Hepatocyte (in vitro differentiated cells): ENCODE data around the gene KIF26B. TPM values are rescaled to one million over a fixed set of nuclear protein-coding genes. Genes with fewer than 3 reads are reported as not detected.

Experiments
- DNase-seq: peaks from one replicate; pipeline ENCODE4 v3.0.0-alpha.2; 2016; ENCODE audit warnings: low spot score
- H2AFZ ChIP-seq: fragments of 200-600 bp; sonication (generic); 2 replicates; pipeline ENCODE4 v1.6.0; 2016; ENCODE audit warnings: antibody characterized with exemption, mild to moderate bottlenecking
- H3K27ac ChIP-seq: fragments of 200-600 bp; sonication (generic); 2 replicates; pipeline ENCODE4 v1.5.1; 2016; ENCODE audit warnings: mild to moderate bottlenecking
- H3K27me3 ChIP-seq: fragments of 200-600 bp; sonication (generic); 2 replicates; pipeline ENCODE4 v1.6.1; 2016
- H3K36me3 ChIP-seq: fragments of 200-600 bp; sonication (generic); replicated peaks from 2 replicates; pipeline ENCODE4 v1.5.1; 2016; ENCODE audit warnings: low read depth; ENCODE audit not compliant: insufficient read depth
- H3K4me1 ChIP-seq: fragments of 200-600 bp; sonication (generic); 2 replicates; pipeline ENCODE4 v1.5.1; 2016; ENCODE audit warnings: mild to moderate bottlenecking, moderate library complexity; ENCODE audit not compliant: insufficient read depth
- H3K4me2 ChIP-seq: fragments of 200-600 bp; sonication (generic); 2 replicates; pipeline ENCODE4 v1.6.0; 2016
- H3K4me3 ChIP-seq: fragments of 200-600 bp; sonication (generic); 2 replicates; pipeline ENCODE4 v1.5.1; 2016; ENCODE audit warnings: mild to moderate bottlenecking
- H3K79me2 ChIP-seq: fragments of 200-600 bp; sonication (generic); 2 replicates; pipeline ENCODE4 v1.6.0; 2017; ENCODE audit warnings: mild to moderate bottlenecking
- H3K9me2 ChIP-seq: fragments of 200-600 bp; sonication (generic); replicated peaks from 2 replicates; pipeline ENCODE4 v1.6.0; 2017; ENCODE audit warnings: mild to moderate bottlenecking; ENCODE audit not compliant: insufficient read depth
- H3K9me3 ChIP-seq: fragments of 200-600 bp; sonication (generic); 2 replicates; pipeline ENCODE4 v1.5.1; 2016; ENCODE audit warnings: low read depth, mild to moderate bottlenecking
- H4K20me1 ChIP-seq: fragments of 200-600 bp; sonication (generic); 2 replicates; pipeline ENCODE4 v1.6.0; 2016; ENCODE audit warnings: mild to moderate bottlenecking; ENCODE audit not compliant: insufficient read depth, poor library complexity, severe bottlenecking
- EZH2 ChIP-seq: fragments of 200-600 bp; sonication (generic); IDR thresholded peaks from 2 replicates; pipeline ENCODE4 v1.6.1; 2016; ENCODE audit warnings: antibody characterized with exemption, mild to moderate bottlenecking, borderline replicate concordance
- EZH2phosphoT487 ChIP-seq: fragments of 200-600 bp; sonication (generic); IDR thresholded peaks from one replicate; pipeline ENCODE4 v1.6.1; 2018; ENCODE audit warnings: antibody characterized with exemption, mild to moderate bottlenecking, low read depth, moderate library complexity; ENCODE audit not compliant: unreplicated experiment, severe bottlenecking
- WGBS: methylation state at CpG from one replicate; pipeline ENCODE4 v1.1.6; 2016; ENCODE audit warnings: low lambda C conversion rate; ENCODE audit errors: missing lambda C conversion rate; 5-methylcytosine and 5-hydroxymethylcytosine counted together
- polyA plus RNA-seq: library from polyadenylated mRNA; unstranded; fragments of >200 nt; fragmentation: Nextera tagmentation; extraction: Ambion mirVana; gene quantifications from 2 replicates; pipeline ENCODE4 v1.2.1, GENCODE V29; 2016
- total RNA-seq: library from RNA; depleted of rRNA; stranded (reverse); fragments of >200 nt; gene quantifications from 2 replicates; pipeline ENCODE4 v1.2.3, GENCODE V29; 2014
- TF ChIP-seq, protein P1 (sequence below): fragments of 200-600 bp; sonication (generic); IDR thresholded peaks from 2 replicates; pipeline ENCODE4 v1.5.1; 2016; ENCODE audit warnings: antibody characterized with exemption, mild to moderate bottlenecking; ENCODE audit not compliant: poor library complexity

The KIF26B gene
- total and polyA plus RNA-seq, 2 experiments from 2014 or later: 12.7 to 21.6 TPM

DNA sequence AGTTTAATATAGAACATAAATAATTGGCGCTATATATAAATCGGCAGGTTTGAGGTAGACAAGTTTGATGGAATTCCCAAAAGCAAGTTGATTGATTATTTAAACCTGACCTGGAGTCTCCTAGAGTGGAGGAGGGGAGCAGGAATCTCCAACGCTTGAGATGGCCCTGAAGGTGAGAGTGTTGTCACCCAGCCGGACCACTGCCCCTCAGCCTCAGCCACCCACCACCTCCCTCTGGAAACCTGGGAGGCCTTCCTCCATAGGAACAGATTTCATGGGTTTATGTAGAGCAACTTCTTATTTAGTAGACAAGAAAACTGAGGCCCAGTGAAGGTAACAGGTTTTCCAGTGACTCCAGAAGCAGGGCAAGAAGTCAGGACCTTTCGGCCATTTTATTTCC is 389.5 kb downstream of the KIF26B start:
- Histone ChIP-seq H3K4me2 (no peak overlapping the region), H3K4me3 (no peak overlapping the region), H3K27ac (no peak overlapping the region), H3K79me2 (no peaks in the 10 kb centered on the region), H3K27me3 (no peaks in the 10 kb centered on the region), H3K9me3 (no peaks in the 10 kb centered on the region), H3K36me3 (no peaks in the 10 kb centered on the region), H3K4me1 (no peaks in the 10 kb centered on the region), H3K9me2 (no peaks in the 10 kb centered on the region), H4K20me1 (no peaks in the 10 kb centered on the region), H2AFZ (no peak overlapping the region)
- 99% methylated on average over 5 of the region's 5 CpGs for WGBS
- TF ChIP-seq, protein P1, sequence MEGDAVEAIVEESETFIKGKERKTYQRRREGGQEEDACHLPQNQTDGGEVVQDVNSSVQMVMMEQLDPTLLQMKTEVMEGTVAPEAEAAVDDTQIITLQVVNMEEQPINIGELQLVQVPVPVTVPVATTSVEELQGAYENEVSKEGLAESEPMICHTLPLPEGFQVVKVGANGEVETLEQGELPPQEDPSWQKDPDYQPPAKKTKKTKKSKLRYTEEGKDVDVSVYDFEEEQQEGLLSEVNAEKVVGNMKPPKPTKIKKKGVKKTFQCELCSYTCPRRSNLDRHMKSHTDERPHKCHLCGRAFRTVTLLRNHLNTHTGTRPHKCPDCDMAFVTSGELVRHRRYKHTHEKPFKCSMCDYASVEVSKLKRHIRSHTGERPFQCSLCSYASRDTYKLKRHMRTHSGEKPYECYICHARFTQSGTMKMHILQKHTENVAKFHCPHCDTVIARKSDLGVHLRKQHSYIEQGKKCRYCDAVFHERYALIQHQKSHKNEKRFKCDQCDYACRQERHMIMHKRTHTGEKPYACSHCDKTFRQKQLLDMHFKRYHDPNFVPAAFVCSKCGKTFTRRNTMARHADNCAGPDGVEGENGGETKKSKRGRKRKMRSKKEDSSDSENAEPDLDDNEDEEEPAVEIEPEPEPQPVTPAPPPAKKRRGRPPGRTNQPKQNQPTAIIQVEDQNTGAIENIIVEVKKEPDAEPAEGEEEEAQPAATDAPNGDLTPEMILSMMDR: no peak
- TF ChIP-seq EZH2phosphoT487: no peak
- TF ChIP-seq EZH2: no peak
- DNase-seq: no peak

DNA sequence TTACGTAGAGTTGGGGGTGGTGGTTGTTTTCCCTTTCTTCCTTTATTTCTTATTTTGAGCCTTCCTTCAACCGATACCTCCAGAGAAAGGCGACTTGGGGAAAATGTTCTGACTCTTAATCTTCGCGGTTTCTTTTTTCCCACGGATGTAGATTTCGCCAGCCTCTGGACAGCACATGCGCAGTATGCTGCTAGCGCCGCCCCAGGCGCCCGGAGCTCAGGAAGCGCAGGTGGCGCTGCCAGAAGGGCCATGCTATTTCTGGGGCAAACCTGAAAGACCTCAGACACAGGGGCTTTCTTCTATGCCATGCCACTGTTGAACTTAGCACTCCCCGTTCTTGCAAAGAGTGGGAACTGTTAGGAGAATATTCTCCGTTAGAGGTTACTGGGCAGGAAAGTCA is 392.1 kb downstream of the KIF26B start:
- Histone ChIP-seq H3K9me2 (no peaks in the 10 kb centered on the region), H3K27me3 (no peaks in the 10 kb centered on the region), H3K9me3 (no peaks in the 10 kb centered on the region), H3K4me1 (no peaks in the 10 kb centered on the region), H3K4me3 (no peak overlapping the region), H3K36me3 (no peaks in the 10 kb centered on the region), H3K4me2 (no peak overlapping the region), H4K20me1 (no peaks in the 10 kb centered on the region), H3K27ac (no peak overlapping the region), H2AFZ (no peak overlapping the region), H3K79me2 (no peaks in the 10 kb centered on the region)
- TF ChIP-seq EZH2 (no peak), EZH2phosphoT487 (no peak)
- TF ChIP-seq, protein P1: no peak
- WGBS: 98% methylated on average over 16 of the region's 16 CpGs
- no peak for DNase-seq

DNA sequence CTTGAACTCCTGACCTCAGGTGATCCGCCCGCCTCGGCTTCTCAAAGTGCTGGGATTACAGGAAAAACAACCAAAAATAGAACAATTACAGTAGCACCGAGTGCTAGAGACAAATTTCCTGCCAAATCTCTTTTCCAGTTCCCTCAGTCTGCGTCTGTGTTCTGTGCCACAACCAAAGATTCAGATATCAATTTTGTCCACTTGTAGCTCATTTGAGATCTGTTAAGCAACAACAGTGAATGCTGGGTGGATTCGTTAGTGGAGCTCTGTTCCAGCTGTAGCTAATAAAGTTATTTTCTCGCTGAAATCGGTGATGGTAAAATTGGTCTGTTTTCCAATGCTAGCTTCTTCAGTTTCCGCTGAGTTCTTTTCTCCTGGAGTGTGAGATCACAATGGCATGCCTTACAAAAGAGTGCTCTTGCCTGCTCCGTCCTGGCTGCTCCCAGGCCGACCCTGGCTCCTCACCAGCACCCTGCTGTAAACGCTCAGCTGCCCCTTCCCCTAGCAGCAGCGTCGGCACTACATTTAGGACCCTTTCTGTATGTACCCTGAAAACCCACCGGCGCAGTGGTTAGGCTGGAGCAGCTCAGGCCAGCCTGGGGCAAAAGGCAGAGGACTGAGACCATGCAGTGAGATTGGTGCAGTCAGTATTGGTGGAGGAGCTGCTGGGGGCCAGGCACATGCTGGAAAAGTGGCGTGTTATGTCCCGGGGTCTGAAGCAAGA is 395.4 kb downstream of the KIF26B start:
- DNase-seq: no peak
- Histone ChIP-seq H3K4me1 (no peaks in the 10 kb centered on the region), H3K27ac (no peak overlapping the region), H3K27me3 (no peaks in the 10 kb centered on the region), H3K79me2 (no peaks in the 10 kb centered on the region), H3K36me3 (no peaks in the 10 kb centered on the region), H4K20me1 (no peaks in the 10 kb centered on the region), H2AFZ (no peak overlapping the region), H3K4me2 (no peak overlapping the region), H3K9me3 (no peaks in the 10 kb centered on the region), H3K4me3 (no peak overlapping the region), H3K9me2 (no peaks in the 10 kb centered on the region)
- TF ChIP-seq EZH2phosphoT487: no peak
- no peak for TF ChIP-seq EZH2
- TF ChIP-seq, protein P1: no peak
- 76% methylated on average over 18 of the region's 18 CpGs for WGBS

DNA sequence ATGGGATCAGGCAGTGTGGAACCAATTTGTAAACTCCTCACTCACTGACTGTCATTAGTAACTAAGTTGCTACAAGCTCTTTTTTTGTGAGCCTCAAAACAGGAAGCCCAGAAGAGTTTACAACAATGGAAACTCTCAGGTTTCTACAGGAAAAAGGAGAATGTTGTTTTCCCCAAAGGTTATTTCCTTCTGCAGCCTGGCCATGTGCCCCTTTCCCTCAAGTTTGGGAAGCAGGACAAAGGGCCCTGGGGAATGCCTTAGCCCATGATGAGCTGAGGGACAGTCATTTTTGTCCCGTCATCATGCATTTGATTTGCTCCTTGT is 395.9 kb downstream of the KIF26B start:
- Histone ChIP-seq H3K79me2 (no peaks in the 10 kb centered on the region), H3K4me2 (no peak overlapping the region)

More for the DNA sequence above, 395.9 kb downstream of the KIF26B start:
- no peak for TF ChIP-seq EZH2
- no peak for TF ChIP-seq EZH2phosphoT487
- WGBS: 86% methylated on average over 1 of the region's 1 CpG
- no peaks in the 10 kb centered on the region for H3K27me3 ChIP-seq
- H3K36me3 ChIP-seq: no peaks in the 10 kb centered on the region
- no peak overlapping the region for H2AFZ ChIP-seq
- no peaks in the 10 kb centered on the region for H3K9me3 ChIP-seq
- no peaks in the 10 kb centered on the region for H3K9me2 ChIP-seq
- H4K20me1 ChIP-seq: no peaks in the 10 kb centered on the region
- H3K4me1 ChIP-seq: no peaks in the 10 kb centered on the region
- no peak overlapping the region for H3K4me3 ChIP-seq
- no peak overlapping the region for H3K27ac ChIP-seq
- no peak for DNase-seq
